A549 treated with Hydrocortisone at 1 μM for 4 hours (cell line): Measurements from ENCODE around the gene MAOB. TPM values are rescaled to one million over a fixed set of nuclear protein-coding genes. Genes with fewer than 3 reads are reported as not detected.

Experiments
- total RNA-seq: library from RNA; stranded (reverse); fragments of 200-300 nt; extraction: Qiagen RNA extraction; gene quantifications from 5 replicates; pipeline ENCODE4 v1.2.3, GENCODE V29; 2022

The MAOB gene
- 0.14 to 0.21 TPM (median 0.14 TPM) in 5 replicates for total RNA-seq

DNA sequence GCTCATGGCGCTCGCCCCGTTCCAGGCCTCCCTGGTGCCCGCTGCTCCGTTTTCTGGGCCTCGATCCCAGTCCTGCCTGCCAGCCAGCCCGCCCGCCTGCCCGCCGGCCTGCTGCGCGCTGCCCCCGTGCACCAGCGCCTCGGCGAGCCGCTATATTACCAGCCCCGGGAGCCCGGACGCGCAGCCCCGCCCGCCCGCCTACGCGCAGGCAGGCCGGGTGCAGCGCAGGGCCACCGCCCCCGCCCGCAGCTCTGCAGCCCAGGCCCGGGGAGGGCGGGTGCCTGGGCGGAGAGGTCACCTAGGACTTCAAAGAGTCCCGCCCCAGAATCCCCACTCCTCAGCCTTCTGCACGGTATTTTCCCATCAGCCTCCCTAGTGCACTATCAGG is at the start of gene MAOB:
Gene MAOB, minus strand, starts transcription at position 157 of the 388 bp plus-strand sequence. Its CDS starts 151 bp downstream, at position 6.

Other genes starting within 250 kb of the MAOB start
- 0.73 to 1.4 TPM (median 0.86 TPM) in 5 replicates for gene MAOA, start 226.2 kb downstream of the MAOB start, total RNA-seq
- gene NDP, start 90.9 kb upstream of the MAOB start, total RNA-seq: not detected in 5 replicates